Testis (tissue), 2 donors: ENCODE results near the gene SLX4IP.

ENCODE experiments used
- CTCF ChIP-seq, 3 experiments: fragments of 450-650 bp in 2 of 3; fragments of 200-600 bp in 1 of 3; sonication (generic) in 1 of 3; IDR thresholded peaks; one replicate each; pipeline ENCODE4 v1.5.1; 2016 to 2019; ENCODE audit warnings: antibody characterized with exemption in 3 of 3, mild to moderate bottlenecking in 2 of 3, moderate library complexity in 1 of 3
- POLR2A ChIP-seq: fragments of 450-650 bp; IDR thresholded peaks from one replicate; pipeline ENCODE4 v1.6.1; 2017; ENCODE audit warnings: antibody characterized with exemption, mild to moderate bottlenecking, moderate library complexity

- TF ChIP-seq CTCF (IDR thresholded peaks at IDR 0.05) (no peak), POLR2A (no peak)
These were observed 238.2 kb downstream of the SLX4IP start for GRCh38 chr20:10673176-10673841.
